Neural progenitor cell (in vitro differentiated cells): Measurements from ENCODE around the gene SCN1B. TPM values are rescaled to one million over a fixed set of nuclear protein-coding genes. Genes with fewer than 3 reads are reported as not detected.

Source experiments
- DNase-seq: peaks from one replicate; pipeline ENCODE4 v3.0.0-alpha.2; 2016; ENCODE audit warnings: low spot score
- H2AFZ ChIP-seq: fragments of 200-600 bp; sonication (generic); replicated peaks from 2 replicates; pipeline ENCODE4 v1.6.1; 2016; ENCODE audit warnings: antibody characterized with exemption
- H3F3A ChIP-seq: fragments of 200-600 bp; sonication (generic); 2 replicates; pipeline ENCODE4 v1.6.1; 2016; ENCODE audit warnings: antibody characterized with exemption, low read depth
- H3K27ac ChIP-seq: fragments of 200-600 bp; sonication (generic); 2 replicates; pipeline ENCODE4 v1.5.1; 2016; ENCODE audit warnings: mild to moderate bottlenecking
- H3K27me3 ChIP-seq: fragments of 200-600 bp; sonication (generic); 2 replicates; pipeline ENCODE4 v1.6.1; 2016; ENCODE audit warnings: mild to moderate bottlenecking, moderate library complexity
- H3K36me3 ChIP-seq: fragments of 200-600 bp; sonication (generic); 2 replicates; pipeline ENCODE4 v1.5.1; 2016
- H3K4me1 ChIP-seq: fragments of 200-600 bp; sonication (generic); 2 replicates; pipeline ENCODE4 v1.6.1; 2016; ENCODE audit warnings: mixed run types
- H3K4me2 ChIP-seq: fragments of 200-600 bp; sonication (generic); 2 replicates; pipeline ENCODE4 v1.6.1; 2016
- H3K4me3 ChIP-seq: fragments of 200-600 bp; sonication (generic); 2 replicates; pipeline ENCODE4 v1.5.1; 2016
- H3K79me2 ChIP-seq: fragments of 200-600 bp; sonication (generic); 2 replicates; pipeline ENCODE4 v1.6.1; 2016; ENCODE audit warnings: low read depth
- H3K9ac ChIP-seq: fragments of 200-600 bp; sonication (generic); 2 replicates; pipeline ENCODE4 v1.6.1; 2016
- H3K9me3 ChIP-seq: fragments of 200-600 bp; sonication (generic); 2 replicates; pipeline ENCODE4 v1.5.1; 2016; ENCODE audit warnings: low read depth
- H4K20me1 ChIP-seq: fragments of 200-600 bp; sonication (generic); 2 replicates; pipeline ENCODE4 v1.6.1; 2016; ENCODE audit warnings: low read depth
- H3K27ac Mint-ChIP-seq: 3 replicates; pipeline ENCODE4 v1.8.0; 2021; ENCODE audit warnings: mixed read lengths
- H3K27me3 Mint-ChIP-seq: 2 replicates; pipeline ENCODE4 v1.8.0; 2022; ENCODE audit warnings: low read depth, mild to moderate bottlenecking, inconsistent platforms, moderate library complexity, mixed read lengths; ENCODE audit not compliant: insufficient read depth
- H3K36me3 Mint-ChIP-seq: 3 replicates; pipeline ENCODE4 v1.8.0; 2021; ENCODE audit warnings: mixed read lengths
- H3K4me1 Mint-ChIP-seq: 3 replicates; pipeline ENCODE4 v1.8.0; 2021; ENCODE audit warnings: mixed read lengths
- H3K4me3 Mint-ChIP-seq: 3 replicates; pipeline ENCODE4 v1.8.0; 2021; ENCODE audit warnings: mild to moderate bottlenecking, moderate library complexity, mixed read lengths
- H3K9me3 Mint-ChIP-seq: 3 replicates; pipeline ENCODE4 v1.8.0; 2020; ENCODE audit warnings: mixed read lengths
- EZH2 ChIP-seq: fragments of 200-600 bp; sonication (generic); IDR thresholded peaks from 2 replicates; pipeline ENCODE4 v1.6.1; 2017; ENCODE audit warnings: antibody characterized with exemption, mild to moderate bottlenecking, moderate library complexity
- EZH2phosphoT487 ChIP-seq: fragments of 200-600 bp; sonication (generic); IDR thresholded peaks from 2 replicates; pipeline ENCODE4 v1.6.1; 2017; ENCODE audit warnings: antibody characterized with exemption
- total RNA-seq: library from RNA; depleted of rRNA; stranded (reverse); fragments of >200 nt; gene quantifications from 2 replicates; pipeline ENCODE4 v1.2.3, GENCODE V29; 2015; ENCODE audit warnings: low replicate concordance
- TF ChIP-seq, protein P1 (sequence below): fragments of 200-600 bp; sonication (generic); IDR thresholded peaks from 2 replicates; pipeline ENCODE4 v1.5.1; 2017; ENCODE audit warnings: antibody characterized with exemption, mild to moderate bottlenecking

SCN1B gene
- total RNA-seq, 1 donor from 2014 or later: 2.2 TPM

DNA sequence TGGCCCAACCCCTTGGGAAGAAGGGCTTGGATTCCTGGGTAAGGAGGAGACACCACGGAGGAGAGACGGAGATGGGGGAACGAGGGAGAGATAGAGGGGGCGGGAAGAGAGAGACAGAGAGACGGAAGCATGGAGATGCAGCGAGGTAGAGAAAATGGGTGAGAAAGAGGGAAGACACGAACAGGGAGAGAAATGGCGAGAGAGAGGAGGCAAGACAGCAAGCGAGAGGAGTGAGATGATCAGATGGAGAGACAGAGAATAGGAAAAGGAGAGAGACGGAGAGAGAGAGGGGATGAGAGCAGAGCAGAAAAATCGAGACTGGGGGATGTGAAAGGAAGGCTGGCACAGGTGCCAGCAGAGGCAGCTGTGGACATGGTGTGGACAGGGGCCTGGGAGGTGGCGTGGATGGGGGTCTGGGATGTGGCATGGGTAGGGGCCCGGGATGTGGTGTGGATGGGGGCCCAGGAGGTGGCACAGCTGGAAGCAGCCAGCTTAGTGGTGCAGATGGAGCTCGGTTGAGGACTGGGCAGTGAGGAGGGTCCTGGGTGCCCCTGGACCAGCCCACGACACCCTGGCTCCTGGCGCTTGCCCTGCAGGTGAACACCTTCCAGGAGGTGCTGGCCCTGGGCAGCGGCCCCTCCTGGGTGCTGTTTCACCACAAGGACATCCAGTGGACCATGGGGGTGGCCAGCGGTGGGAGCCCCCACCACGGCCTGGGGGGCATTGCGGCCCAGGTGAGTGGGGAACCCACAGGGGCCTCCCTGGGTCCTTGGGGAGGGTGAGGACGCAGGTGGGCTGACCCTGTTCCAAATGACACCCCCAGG is 45.1 kb downstream of the SCN1B start:
- DNase-seq: no peak
- Histone ChIP-seq H3K36me3 (no peaks in the 10 kb centered on the region), H3F3A (no peaks in the 10 kb centered on the region), H4K20me1 (no peaks in the 10 kb centered on the region), H3K4me1 (no peaks in the 10 kb centered on the region), H3K9ac (no peak overlapping the region), H2AFZ (no peak overlapping the region), H3K4me3 (no peak overlapping the region), H3K27ac (no peak overlapping the region), H3K27me3 (no peaks in the 10 kb centered on the region), H3K79me2 (no peaks in the 10 kb centered on the region), H3K4me2 (no peak overlapping the region), H3K9me3 (no peaks in the 10 kb centered on the region)
- Mint-ChIP-seq H3K9me3 (no peaks in the 10 kb centered on the region), H3K4me3 (no peak overlapping the region), H3K27me3 (peaks cover 2% of the 10 kb centered on the region), H3K36me3 (no peaks in the 10 kb centered on the region), H3K4me1 (no peaks in the 10 kb centered on the region), H3K27ac (peak overlapping the region; percentile 1)
- TF ChIP-seq, protein P1, sequence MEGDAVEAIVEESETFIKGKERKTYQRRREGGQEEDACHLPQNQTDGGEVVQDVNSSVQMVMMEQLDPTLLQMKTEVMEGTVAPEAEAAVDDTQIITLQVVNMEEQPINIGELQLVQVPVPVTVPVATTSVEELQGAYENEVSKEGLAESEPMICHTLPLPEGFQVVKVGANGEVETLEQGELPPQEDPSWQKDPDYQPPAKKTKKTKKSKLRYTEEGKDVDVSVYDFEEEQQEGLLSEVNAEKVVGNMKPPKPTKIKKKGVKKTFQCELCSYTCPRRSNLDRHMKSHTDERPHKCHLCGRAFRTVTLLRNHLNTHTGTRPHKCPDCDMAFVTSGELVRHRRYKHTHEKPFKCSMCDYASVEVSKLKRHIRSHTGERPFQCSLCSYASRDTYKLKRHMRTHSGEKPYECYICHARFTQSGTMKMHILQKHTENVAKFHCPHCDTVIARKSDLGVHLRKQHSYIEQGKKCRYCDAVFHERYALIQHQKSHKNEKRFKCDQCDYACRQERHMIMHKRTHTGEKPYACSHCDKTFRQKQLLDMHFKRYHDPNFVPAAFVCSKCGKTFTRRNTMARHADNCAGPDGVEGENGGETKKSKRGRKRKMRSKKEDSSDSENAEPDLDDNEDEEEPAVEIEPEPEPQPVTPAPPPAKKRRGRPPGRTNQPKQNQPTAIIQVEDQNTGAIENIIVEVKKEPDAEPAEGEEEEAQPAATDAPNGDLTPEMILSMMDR: no peak
- TF ChIP-seq EZH2phosphoT487: no peak
- no peak for TF ChIP-seq EZH2

DNA sequence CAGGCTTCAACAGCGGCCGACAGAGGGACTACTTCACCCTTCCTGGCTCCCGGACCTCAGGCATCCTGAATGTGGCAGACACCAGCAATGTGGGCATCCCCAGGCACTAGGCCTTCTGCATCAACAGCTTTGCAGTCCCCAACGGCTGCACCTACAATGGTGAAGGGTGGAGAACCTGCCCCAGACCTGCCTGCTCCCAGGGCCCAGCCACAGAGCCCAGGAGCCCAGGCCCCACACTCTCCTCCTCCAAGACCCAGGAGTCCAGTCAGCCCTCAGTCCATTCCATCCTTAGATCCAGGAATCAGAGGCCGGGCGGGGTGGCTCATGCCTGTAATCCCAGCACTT is 45.7 kb downstream of the SCN1B start:
- H4K20me1 ChIP-seq: no peaks in the 10 kb centered on the region
- H3K9me3 ChIP-seq: no peaks in the 10 kb centered on the region
- peaks cover 2% of the 10 kb centered on the region for H3K27me3 Mint-ChIP-seq
- H3K4me2 ChIP-seq: no peak overlapping the region
- H2AFZ ChIP-seq: no peak overlapping the region
- H3K27ac Mint-ChIP-seq: no peak overlapping the region
- H3K36me3 Mint-ChIP-seq: no peaks in the 10 kb centered on the region
- H3K36me3 ChIP-seq: no peaks in the 10 kb centered on the region
- H3K27me3 ChIP-seq: no peaks in the 10 kb centered on the region
- H3K9me3 Mint-ChIP-seq: no peaks in the 10 kb centered on the region
- no peak overlapping the region for H3K9ac ChIP-seq
- H3K4me3 Mint-ChIP-seq: no peak overlapping the region
- H3F3A ChIP-seq: no peaks in the 10 kb centered on the region
- DNase-seq: no peak
- no peaks in the 10 kb centered on the region for H3K4me1 Mint-ChIP-seq
- no peaks in the 10 kb centered on the region for H3K79me2 ChIP-seq
- no peaks in the 10 kb centered on the region for H3K4me1 ChIP-seq
- H3K27ac ChIP-seq: no peak overlapping the region
- no peak for TF ChIP-seq EZH2
- TF ChIP-seq, protein P1: no peak
- no peak for TF ChIP-seq EZH2phosphoT487
- H3K4me3 ChIP-seq: no peak overlapping the region

DNA sequence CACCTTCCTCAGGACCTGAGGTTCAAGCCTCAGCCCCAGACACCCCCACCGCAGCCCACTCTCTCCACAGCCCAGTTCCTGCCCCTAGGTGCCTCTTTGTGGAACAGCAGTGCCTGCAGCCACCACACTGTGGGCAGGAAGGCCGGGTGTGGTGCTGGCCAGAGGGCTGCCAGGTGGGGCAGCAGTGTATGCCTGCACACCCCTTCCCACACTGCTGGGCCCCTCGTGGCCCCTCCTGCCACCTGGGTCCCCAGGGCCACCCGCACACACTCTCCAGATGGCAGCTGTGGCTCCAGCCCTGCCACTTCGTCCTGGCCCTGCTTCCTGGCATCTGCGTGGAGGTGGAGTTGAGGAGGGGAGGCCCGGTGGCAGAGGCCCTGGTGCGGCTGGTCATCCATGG is 46.4 kb downstream of the SCN1B start:
- Histone ChIP-seq H3K9ac (no peak overlapping the region), H3K36me3 (no peaks in the 10 kb centered on the region), H3K4me2 (no peak overlapping the region), H3K9me3 (no peaks in the 10 kb centered on the region), H3F3A (no peaks in the 10 kb centered on the region), H3K27me3 (no peaks in the 10 kb centered on the region), H3K27ac (no peak overlapping the region), H3K4me1 (no peaks in the 10 kb centered on the region), H4K20me1 (no peaks in the 10 kb centered on the region), H2AFZ (no peak overlapping the region), H3K4me3 (no peak overlapping the region), H3K79me2 (no peaks in the 10 kb centered on the region)
- H3K27ac Mint-ChIP-seq: no peak overlapping the region
- no peak overlapping the region for H3K4me3 Mint-ChIP-seq
- peaks cover 2% of the 10 kb centered on the region for H3K27me3 Mint-ChIP-seq
- DNase-seq: no peak
- H3K9me3 Mint-ChIP-seq: no peaks in the 10 kb centered on the region
- TF ChIP-seq, protein P1: no peak
- TF ChIP-seq EZH2 (no peak), EZH2phosphoT487 (no peak)
- H3K36me3 Mint-ChIP-seq: no peaks in the 10 kb centered on the region
- H3K4me1 Mint-ChIP-seq: no peaks in the 10 kb centered on the region
